Stimulated activated CD4-positive, alpha-beta T cell treated with anti-CD3 and anti-CD28 coated beads, Interleukin-1b, Interleukin-23, amount 100 ng/mL, for 24 hours (primary cell): ENCODE measurements around the gene DGKE.

ENCODE experiments used
- DNase-seq, 4 experiments: peaks; one replicate each; pipeline ENCODE4 v3.0.0-alpha.2; 2020; ENCODE audit warnings: low read depth in 4 of 4, low spot score in 1 of 4

Gene DGKE

GRCh38 chr17:56845934-56846333 is 12.0 kb downstream of the DGKE start:
- no peak for DNase-seq

GRCh38 chr17:56847106-56847505 is 13.2 kb downstream of the DGKE start:
- DNase-seq: no peak

DNA sequence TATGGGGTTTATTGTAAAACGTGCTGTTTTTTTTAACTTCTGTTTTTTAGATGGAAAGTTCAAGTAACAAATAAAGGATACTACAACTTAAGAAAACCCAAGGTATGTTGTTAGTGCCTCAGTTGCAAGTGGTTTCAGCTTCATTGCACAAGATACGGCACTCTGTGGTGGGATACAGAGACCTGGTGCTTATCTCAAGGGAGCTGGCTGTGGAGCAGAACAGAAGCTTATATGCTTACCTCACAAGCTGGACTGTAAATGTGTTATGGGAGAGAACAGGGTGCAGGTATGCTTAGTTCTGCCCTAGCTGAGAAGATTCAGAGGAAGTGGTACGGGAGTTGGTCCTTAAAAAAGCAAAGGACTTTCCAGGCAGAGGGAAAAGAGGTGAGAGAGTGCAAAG is 15.2 kb downstream of the DGKE start:
- DNase-seq: no peak

- DNase-seq: no peak
These were observed 16.6 kb downstream of the DGKE start for GRCh38 chr17:56850591-56850990.

GRCh38 chr17:56851008-56851407 is 17.1 kb downstream of the DGKE start:
- DNase-seq: no peak

DNA sequence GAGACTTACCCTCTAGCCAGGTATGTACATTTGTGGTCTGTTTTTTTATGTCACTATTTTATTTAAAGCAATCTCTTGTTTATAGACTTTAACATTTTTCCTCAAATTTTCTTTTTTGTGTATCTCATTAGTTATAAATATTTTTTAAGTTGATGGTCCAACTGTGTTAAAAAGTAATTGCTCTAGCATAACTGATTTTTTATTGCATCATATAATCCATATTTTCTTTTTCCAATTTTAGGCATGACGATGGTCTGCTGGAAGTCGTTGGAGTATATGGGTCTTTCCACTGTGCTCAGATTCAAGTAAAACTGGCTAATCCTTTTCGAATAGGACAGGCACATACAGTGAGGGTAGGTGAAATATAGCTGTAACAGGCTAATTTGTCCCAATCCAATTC is 27.9 kb downstream of the DGKE start:
- DNase-seq: no peak

DNA sequence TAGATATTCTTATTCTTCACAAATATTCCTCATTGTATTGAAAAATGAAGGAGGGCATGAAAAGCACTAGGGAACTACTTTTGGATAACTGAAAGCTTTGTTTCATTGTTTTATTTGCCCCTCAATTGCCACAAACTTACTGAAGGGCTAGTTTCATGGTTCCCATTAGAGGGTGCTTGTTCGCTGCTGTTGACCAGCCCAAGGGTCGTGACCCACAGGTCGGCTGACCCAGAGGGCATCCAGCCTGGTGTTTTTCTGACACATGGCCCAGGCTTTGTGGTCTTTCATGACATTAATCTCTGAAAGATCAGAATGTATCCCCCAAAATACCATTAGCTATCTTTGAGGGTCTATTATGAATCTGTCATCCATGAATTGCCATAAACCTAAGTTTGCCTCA is 30.0 kb downstream of the DGKE start:
- no peak for DNase-seq

GRCh38 chr17:56866076-56866475 is 32.1 kb downstream of the DGKE start:
- no peak for DNase-seq

GRCh38 chr17:56866496-56866895 is 32.5 kb downstream of the DGKE start:
- no peak for DNase-seq

DNA sequence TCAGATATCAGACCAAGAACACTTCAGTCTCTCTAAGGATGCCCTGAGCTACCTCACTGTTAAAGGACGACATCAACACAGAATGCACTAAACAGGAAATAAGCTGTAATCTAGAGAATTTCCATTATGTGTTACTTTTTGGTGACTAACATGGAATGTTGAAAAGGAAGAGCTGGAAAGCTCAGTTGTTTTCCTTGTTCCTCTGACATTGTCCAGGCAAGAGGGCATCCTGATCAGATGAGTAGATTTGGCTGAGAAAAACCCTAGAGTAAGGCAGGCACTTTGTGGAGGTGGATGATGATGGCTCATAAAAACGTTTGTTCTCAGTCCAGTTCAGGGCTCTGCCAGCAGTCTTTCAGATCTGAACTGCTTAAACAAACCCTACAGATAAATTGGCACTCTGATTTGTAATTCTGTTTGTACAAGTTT is 34.0 kb downstream of the DGKE start:
- DNase-seq: no peak

DNA sequence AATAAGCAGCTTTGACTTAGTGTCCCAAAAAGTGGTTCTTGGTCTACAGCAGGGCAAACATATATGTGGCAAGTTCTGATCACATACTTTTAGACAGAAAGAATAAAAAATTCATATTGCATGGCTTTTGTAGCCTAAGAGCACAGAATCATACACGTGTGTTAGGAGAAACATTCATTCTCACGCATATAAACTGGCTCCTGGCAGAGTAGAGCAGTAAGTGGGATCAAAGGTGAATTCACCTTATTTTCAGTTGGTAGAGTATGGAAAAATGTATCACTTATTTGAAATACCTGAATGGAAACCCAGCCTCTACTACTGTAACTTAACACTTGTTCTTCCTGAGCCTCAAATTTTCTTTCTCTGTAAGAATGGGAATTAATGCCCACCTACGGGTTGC is 34.8 kb downstream of the DGKE start:
- DNase-seq: no peak

DNA sequence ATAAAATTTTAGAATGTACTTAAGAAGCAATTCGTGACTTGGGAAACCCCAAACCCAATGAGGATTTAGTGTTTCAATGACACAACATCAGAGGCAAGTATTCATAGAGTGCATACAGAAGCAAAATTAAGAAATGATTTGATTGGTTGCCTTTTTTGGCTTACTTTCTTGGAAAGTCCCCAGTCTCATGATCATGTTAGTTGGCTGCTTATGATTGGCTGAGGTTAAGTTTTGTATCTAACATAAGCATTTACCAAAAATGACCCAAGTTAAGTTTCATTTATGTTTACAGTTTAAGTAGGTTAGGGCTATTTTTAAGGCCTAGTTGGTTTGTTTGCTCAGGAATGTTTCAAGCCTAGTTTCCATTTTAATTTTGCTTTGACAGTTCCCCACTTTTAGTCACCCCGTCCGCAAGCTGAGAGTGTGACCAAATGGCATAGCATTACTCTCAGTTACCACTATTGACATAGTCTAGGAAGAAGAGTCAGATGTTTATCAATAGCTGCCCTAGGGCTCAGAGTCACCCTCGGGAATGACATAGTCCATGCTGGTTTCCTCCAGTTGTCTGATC is 36.2 kb downstream of the DGKE start:
- DNase-seq: no peak

GRCh38 chr17:56876766-56877179 is 42.8 kb downstream of the DGKE start:
- no peak for DNase-seq

DNA sequence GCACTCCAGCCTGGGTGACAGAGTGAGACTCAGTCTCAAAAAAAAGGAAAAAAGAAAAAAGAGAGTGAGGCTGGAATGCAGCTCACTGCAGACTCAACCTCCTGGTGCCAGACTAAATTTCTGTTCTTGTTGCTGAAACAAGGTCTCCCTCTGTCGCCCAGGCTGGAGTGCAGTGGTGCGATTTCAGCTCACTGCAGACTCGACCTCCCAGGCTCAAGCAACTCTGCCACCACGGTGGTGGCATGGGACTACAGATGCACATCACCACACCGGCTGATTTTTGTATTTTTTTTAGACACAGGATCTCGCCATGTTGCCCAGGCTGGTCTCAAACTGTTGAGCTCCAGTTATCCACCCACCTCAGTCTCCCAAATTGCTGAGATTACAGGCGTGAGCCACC is 45.3 kb downstream of the DGKE start:
- no peak for DNase-seq

GRCh38 chr17:56880133-56880532 is 46.2 kb downstream of the DGKE start:
- no peak for DNase-seq

DNA sequence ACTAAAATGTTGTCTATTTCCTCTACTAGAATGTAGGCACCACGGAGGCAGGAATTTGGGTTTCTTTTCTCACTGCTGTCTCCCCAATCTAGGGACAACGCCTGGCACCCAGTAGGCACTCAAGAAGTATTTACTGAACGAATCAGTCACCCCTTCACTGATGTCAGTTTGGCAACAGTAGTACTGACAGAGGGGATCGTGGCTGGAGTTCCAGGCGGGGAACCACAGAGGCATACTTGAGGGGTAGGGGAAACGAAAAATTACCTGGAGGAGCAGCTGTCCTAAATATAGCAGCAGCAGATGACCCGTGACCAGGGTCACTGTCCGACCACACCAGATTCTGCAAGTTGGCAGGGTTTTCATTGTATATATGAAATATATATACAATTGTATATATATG is 46.6 kb downstream of the DGKE start:
- DNase-seq: no peak

DNA sequence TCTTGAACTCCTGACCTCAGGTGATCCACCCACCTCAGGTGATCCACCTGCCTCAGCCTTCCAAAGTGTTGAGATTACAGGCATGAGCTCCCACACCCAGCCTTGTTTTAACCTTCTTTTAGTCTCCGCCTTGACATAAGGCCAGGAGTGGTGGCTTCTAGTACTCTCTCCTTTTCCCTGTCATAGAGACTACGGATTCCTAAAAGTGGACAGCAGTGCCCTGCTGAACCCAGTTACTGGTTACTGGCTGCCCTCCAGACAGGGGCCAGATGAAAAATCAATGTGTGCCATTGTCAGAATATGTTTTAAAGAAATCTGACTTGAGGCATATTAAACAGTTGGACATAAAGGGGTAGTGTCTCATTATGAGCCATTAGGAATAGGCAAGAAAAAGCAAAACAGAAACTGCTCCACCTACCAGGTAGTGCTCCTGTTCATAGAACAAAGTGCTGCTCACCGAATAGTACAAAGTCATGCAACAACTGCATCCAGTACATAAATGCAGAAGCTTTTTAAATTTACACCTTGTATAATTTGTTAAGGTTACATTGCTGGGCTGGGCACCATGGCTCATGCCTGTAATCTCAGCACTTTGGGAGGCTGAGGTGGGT is 47.8 kb downstream of the DGKE start:
- no peak for DNase-seq

DNA sequence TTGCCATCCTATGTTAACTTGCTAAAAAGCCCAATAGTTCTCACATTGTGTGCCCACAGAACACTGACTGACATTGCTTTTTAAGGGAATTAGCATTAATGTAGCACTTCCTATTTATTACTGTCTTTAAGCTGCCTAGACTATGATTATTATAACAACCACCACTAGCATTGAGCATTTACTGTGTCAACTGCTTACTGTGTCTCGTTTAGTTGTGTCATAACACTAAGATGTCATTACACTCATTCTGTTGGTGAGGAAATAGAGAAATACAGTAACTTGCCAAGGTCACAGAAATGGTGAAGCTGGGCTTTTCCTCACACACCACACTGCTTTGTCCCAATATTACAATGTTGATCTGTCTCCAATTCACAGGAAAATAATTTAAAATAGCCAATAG is 49.7 kb downstream of the DGKE start:
- no peak for DNase-seq

GRCh38 chr17:56884483-56885311 is 50.7 kb downstream of the DGKE start:
- DNase-seq: no peak

GRCh38 chr17:56885312-56885657 is 51.3 kb downstream of the DGKE start:
- no peak for DNase-seq

DNA sequence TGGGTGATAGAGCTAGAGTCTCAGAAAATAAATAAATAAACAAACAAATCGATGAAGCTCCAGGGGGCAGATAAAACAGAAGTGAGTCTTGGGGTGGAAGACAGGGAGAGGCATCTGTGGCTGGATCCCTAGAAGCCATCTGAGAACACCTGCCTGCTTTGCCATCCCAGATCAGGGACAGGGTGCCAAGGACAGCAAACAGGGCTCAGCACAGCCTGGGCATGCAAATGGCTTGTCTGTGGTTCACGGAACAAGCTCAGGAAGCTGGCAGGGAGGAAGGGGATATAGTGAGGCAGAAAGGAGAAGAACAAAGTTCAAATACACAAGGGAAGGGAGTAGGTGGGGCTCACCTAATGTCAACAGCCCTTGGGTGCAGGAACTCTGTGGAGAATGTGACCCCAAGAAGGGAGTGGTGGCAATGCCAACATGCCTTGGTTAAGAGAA is 52.4 kb downstream of the DGKE start:
- DNase-seq: no peak

DNA sequence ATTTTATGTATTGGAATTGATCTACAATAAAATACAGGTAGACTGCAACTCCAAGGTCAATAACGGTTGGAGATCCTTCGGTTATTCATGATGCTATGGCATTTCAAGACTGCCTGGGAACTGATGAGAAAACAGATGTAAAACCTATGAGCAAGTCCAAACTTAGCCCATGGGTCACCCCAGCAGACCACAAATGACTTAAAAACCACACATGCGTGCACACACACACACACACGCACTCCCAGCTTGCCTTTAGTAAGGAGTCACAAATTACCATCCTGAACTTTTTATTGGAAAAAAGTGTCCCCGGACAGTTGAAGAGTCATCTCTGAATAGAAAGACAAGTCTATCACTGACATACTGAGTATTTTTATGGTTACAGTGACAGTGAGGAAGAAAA is 53.2 kb downstream of the DGKE start:
- no peak for DNase-seq
